CD14-positive monocyte (primary cell): Measurements from ENCODE around the gene HAND2. TPM values are rescaled to one million over a fixed set of nuclear protein-coding genes. Genes with fewer than 3 reads are reported as not detected.

Source experiments
- DNase-seq, 3 donors: peaks; one replicate each; pipeline ENCODE4 v3.0.0-alpha.2; 2011 to 2022
- H2AFZ ChIP-seq: 2 replicates; pipeline ENCODE4 v1.6.0; 2012; ENCODE audit warnings: mild to moderate bottlenecking, low read depth, low read length, inconsistent platforms; ENCODE audit not compliant: insufficient read depth, poor library complexity, severe bottlenecking
- H3K27ac ChIP-seq, 2 donors: 1 replicate in 1 of 2; 2 replicates in 1 of 2; pipeline ENCODE4 v1.5.1; 2012 to 2013; ENCODE audit warnings: low read length in 2 of 2, control low read depth in 1 of 2, inconsistent platforms in 1 of 2, low read depth in 1 of 2, mild to moderate bottlenecking in 1 of 2
- H3K27me3 ChIP-seq, 2 donors: one replicate each; pipeline versions ENCODE4 v1.6.0 to v1.6.1; 2011 to 2013; ENCODE audit warnings: low read length in 2 of 2; ENCODE audit not compliant: control insufficient read depth in 2 of 2, insufficient read depth in 2 of 2
- H3K36me3 ChIP-seq, 2 donors: replicated peaks in 1 of 2; 1 replicate in 1 of 2; 2 replicates in 1 of 2; pipeline versions ENCODE4 v1.5.1 to v1.6.1; 2012 to 2013; ENCODE audit warnings: low read length in 2 of 2, control low read depth in 1 of 2, inconsistent platforms in 1 of 2, mild to moderate bottlenecking in 1 of 2; ENCODE audit not compliant: insufficient read depth in 2 of 2, control insufficient read depth in 1 of 2
- H3K4me1 ChIP-seq, 2 donors: 1 replicate in 1 of 2; 2 replicates in 1 of 2; pipeline versions ENCODE4 v1.5.1 to v1.6.1; 2012 to 2013; ENCODE audit warnings: low read length in 2 of 2, control low read depth in 1 of 2, inconsistent platforms in 1 of 2, mild to moderate bottlenecking in 1 of 2, moderate library complexity in 1 of 2; ENCODE audit not compliant: insufficient read depth in 2 of 2, control insufficient read depth in 1 of 2
- H3K4me2 ChIP-seq: replicated peaks from 2 replicates; pipeline ENCODE3; 2012; ENCODE audit warnings: low read length, moderate library complexity, mild to moderate bottlenecking; ENCODE audit not compliant: poor library complexity, severe bottlenecking; ENCODE audit errors: extremely low read depth
- H3K4me3 ChIP-seq, 3 experiments: fragments of 200-600 bp in 1 of 3; sonication (generic) in 1 of 3; replicated peaks in 1 of 3; 1 replicate in 2 of 3; 2 replicates in 1 of 3; pipeline ENCODE4 v1.5.1; 2011 to 2013; ENCODE audit warnings: low read length in 3 of 3, mild to moderate bottlenecking in 3 of 3, control low read depth in 2 of 3, low read depth in 2 of 3, inconsistent platforms in 1 of 3, moderate library complexity in 1 of 3
- H3K79me2 ChIP-seq: 2 replicates; pipeline ENCODE4 v1.6.0; 2012; ENCODE audit warnings: mild to moderate bottlenecking, control low read depth, inconsistent platforms, low read length, moderate library complexity; ENCODE audit not compliant: insufficient read depth
- H3K9ac ChIP-seq: 2 replicates; pipeline ENCODE4 v1.6.0; 2017; ENCODE audit warnings: low read length, mild to moderate bottlenecking; ENCODE audit not compliant: insufficient read depth, poor library complexity, severe bottlenecking
- H3K9me3 ChIP-seq, 2 donors: replicated peaks in 1 of 2; 1 replicate in 1 of 2; 2 replicates in 1 of 2; pipeline versions ENCODE4 v1.5.1 to v1.6.1; 2012 to 2013; ENCODE audit warnings: low read length in 2 of 2, control low read depth in 1 of 2; ENCODE audit not compliant: control insufficient read depth in 1 of 2, insufficient read depth in 1 of 2
- H4K20me1 ChIP-seq: 2 replicates; pipeline ENCODE4 v1.6.0; 2012; ENCODE audit warnings: mild to moderate bottlenecking, low read length, control low read depth, moderate library complexity; ENCODE audit not compliant: insufficient read depth
- H3K27ac Mint-ChIP-seq, 7 donors: one replicate each; pipeline ENCODE4 v1.8.0; 2020; ENCODE audit warnings: mild to moderate bottlenecking in 7 of 7, mixed read lengths in 7 of 7, moderate library complexity in 6 of 7, inconsistent platforms in 2 of 7
- H3K27me3 Mint-ChIP-seq, 3 donors: one replicate each; pipeline ENCODE4 v1.8.0; 2021 to 2022; ENCODE audit warnings: low read depth in 3 of 3, mild to moderate bottlenecking in 3 of 3, mixed read lengths in 3 of 3, moderate library complexity in 3 of 3, inconsistent platforms in 1 of 3
- H3K36me3 Mint-ChIP-seq, 2 donors: one replicate each; pipeline ENCODE4 v1.8.0; 2020; ENCODE audit warnings: mixed read lengths in 2 of 2, inconsistent platforms in 1 of 2, mild to moderate bottlenecking in 1 of 2
- H3K4me1 Mint-ChIP-seq: one replicate; pipeline ENCODE4 v1.8.0; 2020; ENCODE audit warnings: mild to moderate bottlenecking, mixed read lengths
- H3K4me3 Mint-ChIP-seq, 2 donors: one replicate each; pipeline ENCODE4 v1.8.0; 2020; ENCODE audit warnings: mild to moderate bottlenecking in 2 of 2, mixed read lengths in 2 of 2, moderate library complexity in 1 of 2
- H3K9me3 Mint-ChIP-seq, 7 donors: one replicate each; pipeline ENCODE4 v1.8.0; 2020 to 2022; ENCODE audit warnings: mixed read lengths in 7 of 7, mild to moderate bottlenecking in 6 of 7, moderate library complexity in 6 of 7, inconsistent platforms in 2 of 7
- CTCF ChIP-seq: fragments of 200-600 bp; IDR thresholded peaks from one replicate; pipeline ENCODE4 v1.8.0; 2022; ENCODE audit warnings: antibody characterized with exemption, mild to moderate bottlenecking
- WGBS: methylation state at CpG from one replicate; pipeline ENCODE4 v1.1.5; 2013; ENCODE audit warnings: missing lambda C conversion rate; ENCODE audit not compliant: insufficient coverage; 5-methylcytosine and 5-hydroxymethylcytosine counted together
- intact Hi-C, 2 donors: fragments of 100-400 bp; cut with micrococcal nuclease; formaldehyde crosslinking; loops; one replicate each; pipeline versions ENCODE4 v1.15.0 to v1.15.1; 2023
- polyA plus RNA-seq, 3 donors: library from polyadenylated mRNA; depleted of rRNA in 1 of 3; unstranded in 2 of 3; stranded (reverse) in 1 of 3; fragments of 300-500 nt in 2 of 3; fragments of >200 nt in 1 of 3; fragmentation: Illumina TruSeq in 2 of 3; gene quantifications; 1 replicate in 2 of 3; 2 replicates in 1 of 3; pipeline ENCODE4 v1.2.3, GENCODE V29; 2012 to 2021

HAND2 gene
- polyA plus RNA-seq, 3 donors, result not detected

DNA sequence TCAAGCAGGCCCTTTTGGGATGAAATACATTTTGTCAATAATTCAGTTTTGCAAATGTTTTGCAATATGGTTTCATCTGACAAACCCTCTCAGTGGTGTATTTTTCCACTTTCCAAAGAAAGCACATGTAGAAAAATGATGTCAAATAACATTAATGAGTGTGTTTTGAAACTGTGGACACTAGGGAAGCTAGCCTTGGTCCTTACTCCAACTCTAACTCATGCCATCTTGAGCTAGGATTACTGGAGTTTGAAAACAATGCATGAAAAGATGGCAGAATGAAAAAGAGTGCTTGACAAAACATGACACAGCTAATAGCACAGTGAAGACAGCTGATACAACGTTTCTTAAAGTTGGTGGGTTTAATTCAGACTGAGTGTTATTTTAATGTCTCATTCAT is 41.4 kb downstream of the HAND2 start:
- Histone ChIP-seq H3K9ac (no peak overlapping the region), H4K20me1 (no peaks in the 10 kb centered on the region), H3K4me2 (no peak overlapping the region), H3K9me3 (peaks cover 0 to 4% of the 10 kb centered on the region in 2 donors), H3K79me2 (no peaks in the 10 kb centered on the region), H3K4me1 (peaks cover 18 to 27% of the 10 kb centered on the region in 2 donors), H3K27ac (no peak overlapping the region), H3K27me3 (no peaks in the 10 kb centered on the region), H3K36me3 (no peaks in the 10 kb centered on the region), H3K4me3 (no peak overlapping the region), H2AFZ (no peak overlapping the region)
- no peak overlapping the region for H3K4me3 Mint-ChIP-seq
- no CpG with 5 or more reads among the region's 1 CpG for WGBS
- no peak for TF ChIP-seq CTCF
- H3K27me3 Mint-ChIP-seq, result peaks cover 0 to 5% (median 0%) of the 10 kb centered on the region in 3 donors
- DNase-seq, result no peak
- H3K27ac Mint-ChIP-seq, result no peak overlapping the region
- H3K4me1 Mint-ChIP-seq, result peaks cover 30% of the 10 kb centered on the region
- no peaks in the 10 kb centered on the region for H3K36me3 Mint-ChIP-seq
- intact Hi-C loops, result no loop called here
- peaks cover 0 to 7% (median 5%) of the 10 kb centered on the region in 7 donors for H3K9me3 Mint-ChIP-seq

- H3K9me3 ChIP-seq, result peaks cover 0 to under 1% of the 10 kb centered on the region in 2 donors
- Mint-ChIP-seq H3K36me3 (no peaks in the 10 kb centered on the region), H3K4me1 (peaks cover 29% of the 10 kb centered on the region), H3K27me3 (peaks cover 0 to 2% (median 0%) of the 10 kb centered on the region in 3 donors), H3K4me3 (no peak overlapping the region), H3K27ac (no peak overlapping the region), H3K9me3 (peaks cover 0 to 3% (median 3%) of the 10 kb centered on the region in 7 donors)
- H3K27ac ChIP-seq, result no peak overlapping the region
- no peaks in the 10 kb centered on the region for H3K79me2 ChIP-seq
- H3K36me3 ChIP-seq, result no peaks in the 10 kb centered on the region
- H3K9ac ChIP-seq, result no peak overlapping the region
- no peak for DNase-seq
- no CpG with 5 or more reads among the region's 1 CpG for WGBS
- peaks cover 18 to 25% of the 10 kb centered on the region in 2 donors for H3K4me1 ChIP-seq
- no peaks in the 10 kb centered on the region for H4K20me1 ChIP-seq
- no peak overlapping the region for H3K4me2 ChIP-seq
- intact Hi-C loops, result no loop called here
- H3K4me3 ChIP-seq, result no peak overlapping the region
- no peaks in the 10 kb centered on the region for H3K27me3 ChIP-seq
- no peak for TF ChIP-seq CTCF
- H2AFZ ChIP-seq, result no peak overlapping the region
Measured at GRCh38 chr4:173488074-173488473, 42.0 kb downstream of the HAND2 start.
